ENCODE data around the gene GPR137C. TPM values are rescaled to one million over a fixed set of nuclear protein-coding genes. Genes with fewer than 3 reads are reported as not detected.

The GPR137C gene
- total RNA-seq, 2 experiments from 2014 or later: 0.05 to 0.11 TPM

- DNase-seq: no peak
- no peak for TF ChIP-seq CTCF (IDR thresholded peaks at IDR 0.05)
- no peaks in the 10 kb centered on the region for H3K9me3 Mint-ChIP-seq
- H3K36me3 Mint-ChIP-seq (ENCODE audit: low read depth): peaks cover 45% of the 10 kb centered on the region
- H3K4me1 Mint-ChIP-seq (ENCODE audit: low read depth): no peaks in the 10 kb centered on the region
- no peak overlapping the region for H3K4me3 Mint-ChIP-seq
- ChIA-PET CTCF (no interaction called here), POLR2A (interaction anchor here (0.6 kb wide), 1 partner anchor 11 kb away, joined by 3 read pairs; no protein-coding TSS in a partner anchor)
- H3K27me3 Mint-ChIP-seq: no peaks in the 10 kb centered on the region
- no peak for ATAC-seq
- no peak overlapping the region for H3K27ac Mint-ChIP-seq
- intact Hi-C loops (cut with micrococcal nuclease): no loop called here
These were observed 98.1 kb downstream of the GPR137C start for GRCh38 chr14:52650774-52651173.

- intact Hi-C loops (cut with micrococcal nuclease): no loop called here
- ChIA-PET POLR2A (no interaction called here), CTCF (no interaction called here)
- Mint-ChIP-seq H3K36me3 (ENCODE audit: low read depth) (peaks cover 42% of the 10 kb centered on the region), H3K27ac (no peak overlapping the region), H3K4me3 (no peak overlapping the region), H3K9me3 (no peaks in the 10 kb centered on the region), H3K27me3 (no peaks in the 10 kb centered on the region), H3K4me1 (ENCODE audit: low read depth) (peaks cover 6% of the 10 kb centered on the region)
- TF ChIP-seq CTCF (IDR thresholded peaks at IDR 0.05): no peak
- no peak for DNase-seq
- no peak for ATAC-seq
These were observed 104.3 kb downstream of the GPR137C start for GRCh38 chr14:52656905-52657304.

GRCh38 chr14:52660325-52660724 is 107.7 kb downstream of the GPR137C start:
- CTCF ChIA-PET: no interaction called here
- Mint-ChIP-seq H3K4me1 (ENCODE audit: low read depth) (peaks cover 6% of the 10 kb centered on the region), H3K9me3 (no peaks in the 10 kb centered on the region), H3K27ac (no peak overlapping the region), H3K27me3 (no peaks in the 10 kb centered on the region), H3K4me3 (no peak overlapping the region), H3K36me3 (ENCODE audit: low read depth) (peaks cover 39% of the 10 kb centered on the region)
- no peak for DNase-seq
- no peak for TF ChIP-seq CTCF (IDR thresholded peaks at IDR 0.05)
- ATAC-seq: no peak
- POLR2A ChIA-PET: no interaction called here
- intact Hi-C loops (cut with micrococcal nuclease): no loop called here

- peaks cover 40% of the 10 kb centered on the region for H3K36me3 Mint-ChIP-seq (ENCODE audit: low read depth)
- H3K4me1 Mint-ChIP-seq (ENCODE audit: low read depth): peaks cover 6% of the 10 kb centered on the region
- no peaks in the 10 kb centered on the region for H3K27me3 Mint-ChIP-seq
- DNase-seq (no peak), ATAC-seq (no peak)
- intact Hi-C loops (cut with micrococcal nuclease): no loop called here
- H3K4me3 Mint-ChIP-seq: no peak overlapping the region
- H3K9me3 Mint-ChIP-seq: no peaks in the 10 kb centered on the region
- TF ChIP-seq CTCF (IDR thresholded peaks at IDR 0.05): no peak
- ChIA-PET POLR2A (no interaction called here), CTCF (no interaction called here)
- no peak overlapping the region for H3K27ac Mint-ChIP-seq
These were observed 108.2 kb downstream of the GPR137C start for GRCh38 chr14:52660832-52661231.

- intact Hi-C loops (cut with micrococcal nuclease): no loop called here
- Mint-ChIP-seq H3K9me3 (no peaks in the 10 kb centered on the region), H3K36me3 (ENCODE audit: low read depth) (peaks cover 42% of the 10 kb centered on the region), H3K27me3 (no peaks in the 10 kb centered on the region), H3K4me1 (ENCODE audit: low read depth) (peaks cover 6% of the 10 kb centered on the region), H3K27ac (no peak overlapping the region), H3K4me3 (no peak overlapping the region)
- DNase-seq: no peak
- TF ChIP-seq CTCF (IDR thresholded peaks at IDR 0.05): no peak
- ATAC-seq: no peak
- ChIA-PET POLR2A (no interaction called here), CTCF (no interaction called here)
These were observed 108.7 kb downstream of the GPR137C start for GRCh38 chr14:52661314-52661713.

Measured in activated CD8-positive, alpha-beta T cell treated with anti-CD3 and anti-CD28 coated beads for 36 hours (primary cell).